Measurements from ENCODE around the gene KCNIP4. TPM values are rescaled to one million over a fixed set of nuclear protein-coding genes. Genes with fewer than 3 reads are reported as not detected.

Gene KCNIP4
- total and polyA plus RNA-seq, 2 donors (not counting 3 experiments of a cell fraction or from before 2014, with no cell fraction given) = not detected

DNA sequence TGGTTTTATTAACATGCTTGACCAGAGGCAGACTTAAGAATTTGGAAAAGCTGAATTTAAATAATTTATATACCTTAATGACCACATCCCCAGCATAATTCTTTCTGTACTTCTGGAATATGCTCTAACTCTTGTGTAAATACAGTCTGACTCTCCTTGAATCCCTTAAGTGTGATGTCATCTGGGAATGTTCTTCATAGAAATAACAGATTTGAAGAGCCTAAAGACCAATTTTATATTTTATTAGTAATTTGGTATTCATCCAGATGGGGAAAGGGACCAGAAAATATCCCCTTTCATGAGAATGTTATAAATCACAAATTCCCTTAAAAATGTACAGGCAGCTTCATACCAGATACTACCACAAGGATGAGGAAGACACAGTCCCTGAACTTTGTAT is 58.3 kb downstream of the KCNIP4 start:
- Histone ChIP-seq H3K9me1 (replicated peaks; ENCODE audit: control insufficient read depth, extremely low read depth, insufficient read depth, low read length) (no peaks in the 10 kb centered on the region), H3K4me2 (ENCODE audit: insufficient read depth, low read length) (no peak overlapping the region), H3K79me2 (ENCODE audit: control insufficient read depth, insufficient read depth, low read length) (no peaks in the 10 kb centered on the region), H3K36me3 (ENCODE audit: control insufficient read depth in 2 of 2, extremely low read depth in 1 of 2, insufficient read depth in 2 of 2, low read length in 2 of 2) (no peaks in the 10 kb centered on the region), H3K4me1 (ENCODE audit: control insufficient read depth, extremely low read depth, insufficient read depth, low read length) (no peaks in the 10 kb centered on the region), H2AFZ (ENCODE audit: low read depth, low read length) (no peak overlapping the region), H3K27ac (ENCODE audit: insufficient read depth, low read depth, low read length) (no peak overlapping the region), H3K9me3 (replicated peaks; ENCODE audit: control insufficient read depth, insufficient read depth, low read length) (no peaks in the 10 kb centered on the region), H4K20me1 (replicated peaks; ENCODE audit: control insufficient read depth, extremely low read depth, insufficient read depth, low read length) (no peaks in the 10 kb centered on the region), H3K4me3 (replicated peaks in 1 of 3; ENCODE audit: insufficient read depth in 1 of 3, low read depth in 1 of 3, low read length in 3 of 3) (no peak overlapping the region), H3K27me3 (ENCODE audit: control insufficient read depth in 2 of 2, insufficient read depth in 2 of 2, low read length in 2 of 2) (no peaks in the 10 kb centered on the region), H3K9ac (replicated peaks; ENCODE audit: extremely low read depth, insufficient read depth, low read length) (no peak overlapping the region)
- dilution Hi-C loops (cut with MboI; ENCODE audit: extremely low pct_ligation_motif_present, low sequenced_read_pairs) = no loop called here
- TF ChIP-seq MAX (IDR thresholded peaks at IDR 0.05; ENCODE audit: insufficient read depth, insufficient read length) (no peak), FOS (IDR thresholded peaks at IDR 0.05; ENCODE audit: borderline replicate concordance, insufficient read depth, low read length) (no peak), POLR2AphosphoS5 (IDR thresholded peaks at IDR 0.05; ENCODE audit: insufficient read depth, low read depth, low read length) (no peak), GATA2 (IDR thresholded peaks at IDR 0.05; ENCODE audit: insufficient read depth, insufficient read length, low read depth, low read length) (no peak), EZH2 (IDR thresholded peaks at IDR 0.05; ENCODE audit: borderline replicate concordance, low read depth, low read length, severe bottlenecking) (no peak), MYC (IDR thresholded peaks at IDR 0.05; ENCODE audit: low read depth, low read length) (no peak), JUN (IDR thresholded peaks at IDR 0.05; ENCODE audit: borderline replicate concordance, insufficient read depth, insufficient read length, low read depth) (no peak), POLR2A (IDR thresholded peaks at IDR 0.05; ENCODE audit: low read depth, low read length) (no peak)
- TF ChIP-seq, protein P1, sequence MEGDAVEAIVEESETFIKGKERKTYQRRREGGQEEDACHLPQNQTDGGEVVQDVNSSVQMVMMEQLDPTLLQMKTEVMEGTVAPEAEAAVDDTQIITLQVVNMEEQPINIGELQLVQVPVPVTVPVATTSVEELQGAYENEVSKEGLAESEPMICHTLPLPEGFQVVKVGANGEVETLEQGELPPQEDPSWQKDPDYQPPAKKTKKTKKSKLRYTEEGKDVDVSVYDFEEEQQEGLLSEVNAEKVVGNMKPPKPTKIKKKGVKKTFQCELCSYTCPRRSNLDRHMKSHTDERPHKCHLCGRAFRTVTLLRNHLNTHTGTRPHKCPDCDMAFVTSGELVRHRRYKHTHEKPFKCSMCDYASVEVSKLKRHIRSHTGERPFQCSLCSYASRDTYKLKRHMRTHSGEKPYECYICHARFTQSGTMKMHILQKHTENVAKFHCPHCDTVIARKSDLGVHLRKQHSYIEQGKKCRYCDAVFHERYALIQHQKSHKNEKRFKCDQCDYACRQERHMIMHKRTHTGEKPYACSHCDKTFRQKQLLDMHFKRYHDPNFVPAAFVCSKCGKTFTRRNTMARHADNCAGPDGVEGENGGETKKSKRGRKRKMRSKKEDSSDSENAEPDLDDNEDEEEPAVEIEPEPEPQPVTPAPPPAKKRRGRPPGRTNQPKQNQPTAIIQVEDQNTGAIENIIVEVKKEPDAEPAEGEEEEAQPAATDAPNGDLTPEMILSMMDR (IDR thresholded peaks at IDR 0.05; ENCODE audit: extremely low read depth in 1 of 2, insufficient read depth in 1 of 2, low read depth in 1 of 2, low read length in 2 of 2) = no peak
- ChIA-PET POLR2A (no interaction called here), CTCF (no interaction called here)
- BruUV-seq (replicated peaks) = no TSS peak
- DNase-seq (ENCODE audit: low read depth, low spot score) = no peak
- FAIRE-seq = no peak
- intact Hi-C loops (cut with micrococcal nuclease) = no loop called here

Measured in endothelial cell of umbilical vein (primary cell).